ENCODE measurements around the gene MEF2A.

MEF2A gene

DNA sequence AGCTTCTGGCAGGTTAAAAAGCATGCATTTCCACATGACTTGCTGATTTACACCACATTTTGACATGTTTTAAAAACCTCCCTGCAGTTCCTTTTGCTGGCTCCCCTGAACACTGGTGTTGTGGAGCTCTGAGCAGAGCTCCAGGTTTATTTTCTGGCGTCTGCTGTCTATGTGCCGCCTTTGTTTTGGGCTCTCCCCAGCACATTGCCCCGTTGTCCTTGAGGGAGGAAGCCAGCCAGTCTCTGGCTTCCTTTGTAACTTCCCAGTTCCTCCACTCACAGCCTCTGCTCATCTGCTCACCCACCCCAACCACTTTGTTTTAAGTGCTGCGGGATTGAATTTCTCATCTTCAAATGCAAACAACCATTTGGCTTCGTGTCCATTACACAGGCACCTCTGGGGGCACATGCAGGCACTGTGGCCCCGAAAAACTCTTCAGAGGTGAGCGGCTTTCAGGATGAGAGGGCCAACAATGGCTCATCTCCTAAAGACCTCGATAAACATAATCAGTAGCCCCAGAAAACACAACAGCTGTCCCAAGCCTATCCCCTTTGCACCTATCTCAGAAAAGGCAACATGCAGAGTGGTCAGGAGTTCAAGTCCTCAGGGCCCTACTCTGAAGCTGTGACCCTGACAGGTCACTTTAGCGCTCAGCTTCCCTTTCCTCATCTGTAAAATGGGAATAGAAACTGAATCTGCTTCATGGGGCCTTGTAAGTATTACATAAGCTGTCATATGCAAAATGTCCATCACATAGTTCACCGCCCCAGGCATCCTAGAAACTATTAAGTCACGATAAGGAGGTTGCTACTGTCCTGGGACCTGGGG, 1.3 kb upstream of the MEF2A start:
- no peak for DNase-seq (ENCODE audit: low read depth in 2 of 2)

DNA sequence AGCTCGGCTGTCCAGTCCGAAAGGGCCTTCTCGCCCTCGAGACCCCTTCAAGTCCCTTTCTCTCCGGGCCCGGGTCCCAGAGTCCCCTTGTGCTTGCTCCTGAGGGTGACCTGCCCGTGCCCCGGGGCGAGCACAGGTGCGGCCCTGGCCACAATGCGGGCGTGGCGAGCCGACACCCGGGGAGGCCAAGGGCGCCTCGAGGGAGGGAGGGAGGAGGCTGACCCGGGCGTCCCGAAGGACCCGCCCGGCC, 810 bp upstream of the MEF2A start:
- no peak for DNase-seq (ENCODE audit: low read depth in 2 of 2)

DNA sequence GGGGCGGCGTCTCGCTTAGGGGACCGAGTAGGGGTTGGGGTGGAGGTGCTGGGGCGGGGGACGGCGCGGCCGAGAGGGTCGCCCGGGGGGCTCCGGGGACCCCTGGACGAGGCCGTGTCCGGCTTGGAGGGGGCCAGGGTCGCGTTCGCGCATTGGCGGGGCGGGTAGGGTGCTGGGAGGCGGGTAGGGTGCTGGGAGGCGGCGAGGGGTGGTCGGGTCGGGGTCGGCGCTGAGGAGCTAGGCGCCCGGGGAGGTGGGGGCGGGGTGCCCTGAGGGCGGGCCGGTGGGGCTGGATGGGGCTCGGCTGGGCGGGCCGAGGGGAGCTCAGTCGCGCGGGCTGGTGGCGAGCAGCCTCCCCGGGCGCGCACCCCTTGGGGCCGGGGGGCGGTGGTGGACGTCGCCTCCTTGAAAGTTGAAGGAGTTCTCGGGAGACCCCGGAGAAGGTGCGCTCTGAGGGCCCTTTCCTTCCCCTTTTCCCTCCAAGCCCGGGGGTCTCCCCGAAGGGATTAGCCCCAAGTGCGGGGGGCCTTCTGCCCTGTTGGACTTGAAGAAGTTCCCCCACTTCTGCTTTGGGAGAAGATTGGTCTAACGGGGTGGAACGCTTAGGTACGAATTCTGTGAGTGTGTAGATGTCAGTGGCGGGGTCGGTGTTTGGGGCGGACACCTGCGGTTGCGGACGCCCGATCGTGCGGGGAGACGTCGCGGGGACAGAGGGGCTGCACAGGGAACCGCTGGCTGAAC, 543 bp downstream of the MEF2A start:
- DNase-seq (ENCODE audit: low read depth in 2 of 2) = no peak

DNA sequence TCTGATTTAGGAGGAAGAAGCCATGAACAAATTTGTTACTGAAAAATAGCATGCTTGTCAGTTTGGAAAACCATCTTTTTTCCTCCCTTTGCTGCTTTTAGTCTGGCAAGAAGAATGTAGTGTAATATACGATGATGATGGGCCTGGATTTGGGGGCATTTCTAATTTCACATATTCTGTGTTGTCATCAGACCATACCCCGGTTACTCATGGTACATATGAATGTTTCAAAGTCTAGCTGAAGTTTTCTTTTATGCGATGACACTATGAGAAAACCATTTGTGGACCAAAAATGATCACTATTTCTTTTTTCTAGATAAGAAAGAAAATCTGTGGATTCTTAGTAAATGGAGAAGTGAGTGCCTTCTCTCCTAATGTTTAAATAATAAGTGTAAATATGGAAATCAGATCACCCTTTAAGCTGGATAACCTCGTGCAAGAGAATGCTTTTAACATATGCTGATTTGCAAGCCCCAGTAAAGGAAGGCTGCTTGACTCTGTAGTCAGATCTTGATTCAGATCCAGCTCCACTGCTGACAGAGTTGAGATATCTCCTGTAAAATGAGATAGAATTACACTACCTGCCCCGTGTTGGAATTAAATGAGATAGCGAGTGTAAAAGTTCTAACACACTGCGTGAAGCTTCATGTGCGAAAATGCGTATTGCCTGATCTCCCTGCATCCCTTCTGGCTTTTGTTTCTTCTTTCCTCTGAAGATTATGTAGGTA, 3.0 kb downstream of the MEF2A start:
- no peak for DNase-seq (ENCODE audit: low read depth in 2 of 2)

DNA sequence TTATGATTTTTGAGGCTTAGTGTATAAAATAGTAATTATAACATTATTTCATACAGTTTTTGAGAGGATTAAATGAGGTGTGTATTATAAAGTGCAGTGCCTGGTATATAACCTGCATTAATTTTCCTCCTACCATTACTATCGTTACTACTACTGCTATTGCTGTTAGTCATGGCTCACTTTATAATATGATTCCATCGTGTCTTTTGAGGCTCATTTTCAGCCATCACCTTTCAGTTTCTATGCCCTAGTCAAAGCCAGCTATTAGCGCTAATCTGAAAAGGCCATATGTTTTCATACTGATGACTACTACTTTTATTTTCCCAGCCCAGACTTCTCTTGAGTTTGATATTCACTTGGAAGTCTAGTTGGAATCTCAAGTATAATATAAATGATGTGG, 5.5 kb downstream of the MEF2A start:
- no peak for DNase-seq (ENCODE audit: low read depth in 2 of 2)

DNA sequence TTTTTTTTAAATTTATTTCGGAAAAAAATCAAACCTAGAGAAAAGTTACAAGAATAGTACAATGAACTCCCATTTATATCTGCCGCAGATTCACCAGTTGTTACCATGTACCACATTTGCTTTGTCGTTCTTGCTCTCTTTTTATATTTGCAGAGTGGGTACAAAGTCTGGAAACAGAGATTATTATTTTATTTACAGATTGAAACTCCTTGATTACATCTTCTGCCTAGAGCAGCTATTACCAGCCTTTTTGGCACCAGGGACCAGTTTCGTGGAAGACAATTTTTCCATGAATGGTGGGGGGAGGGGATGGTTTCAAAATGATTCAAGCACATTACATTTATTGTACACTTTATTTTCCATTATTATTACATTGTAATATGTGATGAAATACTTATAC, 8.3 kb downstream of the MEF2A start:
- DNase-seq (ENCODE audit: low read depth in 2 of 2) = no peak

DNA sequence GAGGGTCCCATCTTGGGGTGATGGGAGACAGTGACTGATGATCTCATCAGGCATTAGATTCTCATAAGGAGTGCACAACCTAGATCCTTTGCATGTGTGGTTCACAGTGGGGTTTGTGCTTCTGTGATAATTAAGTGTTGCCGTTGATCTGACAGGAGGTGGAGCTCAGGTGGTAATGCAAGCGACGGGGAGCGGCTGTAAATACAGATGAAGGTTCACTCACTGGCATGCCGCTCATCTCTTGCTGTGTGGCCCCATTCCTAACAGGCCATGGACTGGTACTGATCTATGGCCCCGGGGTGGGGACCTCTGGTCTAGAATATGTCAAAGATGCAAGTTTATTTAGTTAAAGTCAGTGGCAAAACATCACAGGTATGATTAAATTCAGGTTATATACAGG, 8.7 kb downstream of the MEF2A start:
- no peak for DNase-seq (ENCODE audit: low read depth in 2 of 2)

DNA sequence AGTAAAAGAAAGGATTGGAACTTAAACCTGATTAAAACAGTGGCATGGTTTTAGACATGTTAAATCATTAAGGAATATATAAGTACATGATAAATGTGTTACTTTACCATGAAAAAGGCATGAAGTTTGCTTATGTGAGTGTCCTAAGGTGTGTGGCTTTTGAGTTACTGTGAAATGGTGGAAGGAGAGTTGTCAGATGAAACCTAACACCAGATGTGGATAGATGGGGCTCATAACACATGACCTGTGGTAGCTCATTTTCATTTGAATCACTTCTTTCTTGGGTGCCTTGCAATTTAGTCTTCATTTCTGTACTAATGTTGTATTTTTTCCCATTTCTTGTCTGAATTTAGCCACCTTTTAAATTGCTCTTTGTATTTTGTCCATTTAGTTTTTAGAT, 13.0 kb downstream of the MEF2A start:
- no peak for DNase-seq (ENCODE audit: low read depth in 2 of 2)

DNA sequence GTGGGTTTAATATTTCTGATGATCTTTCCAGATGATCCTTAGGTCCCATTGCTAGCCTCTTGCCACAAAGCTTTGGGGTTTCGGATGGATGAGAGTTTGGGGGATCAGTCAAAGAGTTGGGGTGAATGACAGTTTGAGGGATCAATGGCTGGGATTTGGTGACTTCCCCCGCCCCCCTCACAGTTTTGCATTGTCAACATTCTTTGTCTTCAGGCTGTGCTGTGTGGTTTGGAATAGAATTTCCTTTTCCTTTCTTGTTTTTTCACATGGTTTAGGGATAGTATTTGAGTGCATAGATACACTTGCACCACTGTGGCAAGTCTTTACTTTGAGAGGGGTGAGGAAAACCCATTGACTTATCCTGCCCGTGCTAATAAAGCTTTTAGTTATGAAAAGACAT, 14.3 kb downstream of the MEF2A start:
- no peak for DNase-seq (ENCODE audit: low read depth in 2 of 2)

DNA sequence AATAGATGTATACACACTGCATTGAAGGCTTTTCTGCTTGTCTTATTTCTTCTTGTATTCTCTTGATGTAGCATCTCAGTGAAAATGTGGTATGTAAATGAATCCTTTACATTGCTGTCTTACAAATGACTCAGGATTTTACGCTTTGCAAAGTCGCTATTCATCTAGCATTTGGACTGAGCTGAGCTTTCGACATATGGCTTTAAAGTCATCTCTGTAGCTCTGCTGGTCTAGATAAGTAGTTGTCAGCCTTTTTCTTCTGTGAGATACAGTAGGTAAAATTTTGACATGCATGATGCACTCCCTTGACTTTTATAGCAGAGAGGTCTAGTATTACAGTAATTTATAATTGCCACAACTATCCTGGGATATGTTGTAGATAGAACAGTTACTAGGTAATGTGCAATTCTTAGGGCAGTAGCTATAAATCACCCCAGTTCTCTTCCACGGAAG, 16.8 kb downstream of the MEF2A start:
- DNase-seq (ENCODE audit: low read depth in 2 of 2) = no peak

DNA sequence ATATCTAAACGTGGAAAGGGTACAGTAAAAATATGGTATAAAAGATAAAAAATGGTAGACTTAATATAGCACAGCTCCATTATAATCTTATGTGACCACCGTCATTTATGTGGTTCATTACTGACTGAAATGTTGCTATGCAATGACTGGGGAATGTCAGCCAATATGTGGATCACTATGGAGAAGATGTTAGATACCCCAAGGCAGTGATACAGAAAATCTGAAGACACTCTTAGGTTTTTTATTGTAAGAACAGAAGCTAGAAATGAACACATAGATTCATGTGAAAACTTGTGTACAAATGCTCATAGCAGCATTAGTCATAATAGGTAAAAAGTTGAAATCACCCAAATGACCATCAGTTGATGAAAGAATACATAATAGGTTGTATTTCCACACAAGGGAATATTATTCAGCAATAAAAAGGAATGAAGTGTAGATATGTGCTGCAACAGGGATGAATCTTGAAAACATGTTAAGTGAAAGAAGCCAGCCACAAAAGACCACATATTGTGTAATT, 18.4 kb downstream of the MEF2A start:
- DNase-seq (ENCODE audit: low read depth in 2 of 2) = no peak

DNA sequence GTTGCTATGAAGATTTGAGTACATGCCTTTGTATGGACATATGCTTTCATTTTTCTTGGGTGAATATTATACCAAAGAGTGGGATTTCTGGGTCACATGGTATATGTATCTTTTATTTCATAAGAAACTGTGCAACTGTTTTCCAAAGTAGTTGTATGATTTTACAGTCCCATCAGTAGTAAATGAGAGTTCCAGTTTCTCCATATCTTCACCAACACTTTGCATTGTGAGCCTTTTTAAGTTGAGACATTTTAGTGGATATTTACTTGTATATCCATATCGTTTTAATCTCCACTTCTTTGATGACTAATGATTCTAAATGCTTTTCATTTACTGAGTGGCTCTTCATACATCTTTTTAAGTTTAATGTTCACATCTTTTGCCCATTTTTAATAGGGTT, 20.3 kb downstream of the MEF2A start:
- no peak for DNase-seq (ENCODE audit: low read depth in 2 of 2)

DNA sequence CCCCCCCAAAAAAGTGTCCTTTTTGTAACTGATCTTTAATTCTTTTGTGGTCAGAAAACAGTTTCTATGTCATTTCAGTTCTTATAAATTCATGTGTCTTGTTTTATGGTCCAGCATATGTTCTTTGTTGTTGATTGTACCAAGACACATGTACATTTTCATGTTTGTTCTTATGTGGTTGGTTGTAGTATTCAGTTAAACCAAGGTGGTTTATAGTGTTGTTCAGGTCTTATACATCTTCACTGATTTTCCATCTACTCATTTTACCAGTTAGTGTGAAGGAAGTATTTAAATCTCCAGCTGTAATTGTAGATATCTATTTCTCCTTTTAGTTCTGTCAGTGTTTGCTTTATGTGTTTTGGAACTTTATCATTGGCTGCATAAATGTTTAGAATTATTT, 24.0 kb downstream of the MEF2A start:
- DNase-seq (ENCODE audit: low read depth in 2 of 2) = no peak

DNA sequence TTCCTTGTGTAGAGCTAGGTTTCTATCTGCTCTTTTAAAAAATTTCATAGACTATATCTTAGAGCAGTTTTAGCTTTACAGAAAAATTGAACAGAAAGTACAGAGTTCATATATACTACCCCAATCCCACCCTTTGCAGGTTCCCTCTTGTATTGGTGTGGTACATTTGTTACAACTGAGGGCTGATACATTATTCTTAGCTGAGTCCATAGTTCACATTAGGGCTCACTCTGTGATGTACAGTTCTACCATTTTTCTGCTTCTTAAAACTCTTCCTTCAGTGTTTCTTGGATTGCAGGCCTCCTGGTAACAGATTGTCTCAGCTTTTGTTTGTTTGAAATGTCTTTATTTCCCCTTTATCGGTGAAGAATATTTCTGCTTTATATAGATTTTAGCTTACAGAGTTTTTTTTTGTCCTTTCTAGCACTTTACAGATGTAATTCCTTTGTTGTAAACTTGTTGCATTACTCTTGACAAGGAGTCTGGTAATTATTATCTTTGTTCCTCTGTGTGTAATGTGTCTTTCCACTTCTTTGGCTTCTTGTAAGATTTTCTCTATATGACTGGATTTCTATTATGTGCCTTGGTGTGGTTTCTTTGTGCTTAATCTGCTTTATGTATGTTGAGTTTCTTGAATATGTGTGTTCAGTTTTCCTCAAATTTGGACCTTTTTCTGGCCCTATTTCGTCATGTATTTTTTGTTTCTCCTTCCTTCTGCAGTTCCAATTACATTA, 25.3 kb downstream of the MEF2A start:
- no peak for DNase-seq (ENCODE audit: low read depth in 2 of 2)

DNA sequence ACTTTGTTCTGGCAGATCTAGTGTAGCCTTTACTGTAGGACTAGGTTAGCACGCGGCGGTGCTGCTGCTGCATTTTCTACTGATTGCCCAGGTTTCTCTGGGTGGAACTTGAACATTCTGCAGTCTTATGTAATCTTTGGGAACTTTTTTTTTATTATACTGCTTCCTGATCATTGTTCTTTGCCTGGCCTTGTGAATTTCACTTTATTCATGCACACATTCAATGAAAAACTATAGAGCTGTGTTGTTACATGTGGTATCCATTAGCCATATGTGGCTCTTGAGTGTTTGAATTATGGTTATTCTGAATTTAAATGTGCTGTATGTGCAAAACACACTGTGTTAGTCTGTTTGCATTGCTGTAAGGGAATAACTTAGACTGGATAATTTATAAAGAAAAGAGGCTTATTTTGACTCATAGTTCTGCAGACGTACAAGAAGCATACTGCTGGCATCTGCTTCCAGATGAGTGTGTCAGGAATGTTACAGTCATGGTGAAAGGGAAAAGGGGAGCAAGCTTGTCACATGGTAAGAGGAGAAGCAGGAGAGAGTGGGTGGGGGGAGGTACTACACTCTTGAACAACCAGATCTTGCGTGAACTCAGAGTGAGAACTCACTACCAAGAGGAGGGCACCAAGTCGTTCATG, 26.5 kb downstream of the MEF2A start:
- DNase-seq (ENCODE audit: low read depth in 2 of 2) = peak; percentile 71 to 78

DNA sequence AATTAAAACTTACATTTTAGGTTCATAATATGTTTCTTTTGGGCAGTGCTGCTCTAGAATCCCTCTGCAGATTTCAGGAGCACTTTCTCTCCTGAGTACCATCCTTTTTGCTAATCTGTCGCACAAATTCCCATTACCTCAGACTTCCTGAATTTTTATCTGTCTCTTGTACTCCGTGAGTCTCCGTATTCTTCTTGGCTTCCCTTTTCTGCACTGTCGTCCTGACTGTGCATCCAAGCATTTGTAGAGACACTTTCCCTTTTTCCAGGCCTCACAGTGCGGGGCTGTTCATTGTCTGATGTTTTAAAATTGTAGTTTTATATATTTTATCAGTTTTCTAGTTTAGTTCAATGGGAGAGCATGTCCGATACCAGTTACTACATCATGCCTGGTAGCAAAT, 27.3 kb downstream of the MEF2A start:
- no peak for DNase-seq (ENCODE audit: low read depth in 2 of 2)

DNA sequence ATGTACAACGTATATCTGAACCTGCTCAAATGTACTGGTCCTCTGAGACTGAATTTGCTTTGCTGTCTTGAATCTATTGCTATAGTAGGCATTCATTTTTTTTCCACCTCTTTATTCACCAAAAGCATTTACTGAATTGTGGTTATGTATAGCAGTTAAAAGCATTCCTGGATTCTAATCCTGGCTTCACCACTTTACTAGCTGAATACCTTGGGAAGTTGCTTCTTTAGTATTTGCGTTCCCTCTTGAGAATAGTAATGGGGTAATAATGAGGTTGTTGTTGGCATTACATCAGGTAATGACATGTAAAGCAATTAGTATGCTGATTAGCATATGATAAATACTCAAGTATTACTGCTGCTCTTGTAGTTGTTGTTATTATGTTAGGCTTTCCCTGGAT, 29.1 kb downstream of the MEF2A start:
- DNase-seq (ENCODE audit: low read depth in 2 of 2) = no peak

DNA sequence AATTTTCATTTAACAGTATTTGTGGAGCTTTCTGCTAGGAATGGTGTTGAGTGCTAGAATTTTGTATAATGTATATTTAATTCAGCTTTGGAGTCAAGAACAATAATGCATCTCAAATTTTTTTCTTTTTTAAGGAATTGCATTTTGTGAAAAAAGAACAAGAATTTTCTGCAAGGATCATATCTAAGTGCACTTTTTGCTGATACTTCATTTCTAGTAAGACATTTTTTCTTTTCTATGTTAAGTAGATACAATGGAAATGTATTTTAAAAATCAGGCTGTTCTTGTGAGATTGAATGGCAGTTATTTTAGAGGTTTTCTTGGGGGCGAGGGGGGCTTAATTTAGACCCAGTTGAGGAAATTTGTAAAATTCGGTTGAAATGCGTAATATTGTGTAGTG, 32.5 kb downstream of the MEF2A start:
- DNase-seq (ENCODE audit: low read depth in 2 of 2) = no peak

DNA sequence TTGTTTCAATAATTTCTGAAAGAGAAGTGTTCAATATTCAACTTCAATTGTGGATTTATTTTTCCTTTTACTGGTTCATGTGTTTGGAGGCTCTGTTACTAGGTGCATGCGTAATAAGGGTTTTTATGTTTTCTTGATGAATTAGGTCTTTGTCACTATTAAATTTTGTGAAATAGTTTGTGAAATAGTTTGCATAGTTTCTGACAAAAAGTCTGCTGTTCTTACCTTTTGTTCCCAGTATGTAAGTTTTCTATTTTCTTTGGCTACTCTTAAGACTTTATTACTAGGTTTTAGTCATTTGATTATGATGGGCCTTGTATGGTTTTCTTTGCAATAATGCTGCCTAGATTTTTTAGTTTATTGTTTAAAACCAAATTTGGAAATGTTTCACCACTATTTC, 38.0 kb downstream of the MEF2A start:
- no peak for DNase-seq (ENCODE audit: low read depth in 2 of 2)

DNA sequence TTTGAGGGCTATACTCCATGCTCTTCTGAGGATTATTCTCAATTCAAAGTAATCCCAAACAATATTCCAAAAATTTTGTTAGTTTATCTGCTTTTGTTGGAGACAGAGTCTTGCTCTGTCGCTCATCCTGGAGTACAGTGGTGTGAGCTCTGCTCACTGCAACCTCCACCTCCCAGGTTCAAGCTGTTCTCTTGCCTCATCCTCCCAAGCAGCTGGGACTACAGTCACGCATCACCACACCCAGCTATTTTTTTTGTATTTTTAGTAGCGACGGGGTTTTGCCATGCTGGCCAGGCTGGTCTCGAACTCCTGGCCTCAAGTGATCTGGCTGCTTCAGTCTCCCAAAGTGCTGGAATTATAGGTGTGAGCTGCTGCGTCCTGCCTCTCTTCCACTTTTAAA, 39.1 kb downstream of the MEF2A start:
- DNase-seq (ENCODE audit: low read depth in 2 of 2) = no peak

DNA sequence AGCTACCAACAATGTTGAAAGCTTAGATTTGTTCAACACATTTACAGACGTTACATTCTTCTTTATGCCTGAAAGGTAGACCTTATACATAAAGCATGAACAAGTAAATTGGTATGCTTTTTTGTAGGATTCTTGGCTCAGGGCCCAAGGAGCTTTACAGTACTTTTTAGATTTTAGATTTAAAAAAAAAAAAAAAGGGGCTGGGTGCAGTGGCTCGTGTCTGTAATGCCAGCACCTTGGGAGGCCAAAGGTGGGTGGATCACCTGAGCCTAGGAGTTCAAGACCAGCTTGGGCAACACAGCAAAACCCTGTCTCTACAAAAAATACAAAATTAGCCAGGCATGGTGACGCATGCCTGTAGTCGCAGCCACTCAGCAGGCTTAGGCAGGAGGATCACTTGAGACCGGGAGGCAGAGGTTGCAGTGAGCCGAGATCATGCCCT, 39.7 kb downstream of the MEF2A start:
- no peak for DNase-seq (ENCODE audit: low read depth in 2 of 2)

Measured in fibroblast of skin of left quadriceps (primary cell).